Endometrial microvascular endothelial cells (primary cell): ENCODE data around the gene CBLN1. TPM values are rescaled to one million over a fixed set of nuclear protein-coding genes. Genes with fewer than 3 reads are reported as not detected.

ENCODE experiments used
- in situ Hi-C: cut with HindIII; loops from 2 replicates; pipeline ENCODE4 v1.10.0; 2017; ENCODE audit warnings: low sequenced_read_pairs, low pct_unique_long_range_greater_than_20kb; ENCODE audit errors: inconsistent ontology term
- total RNA-seq: library from RNA; depleted of rRNA; stranded (reverse); fragments of >200 nt; gene quantifications from one replicate; pipeline ENCODE4 v1.2.3, GENCODE V29; 2015; ENCODE audit errors: inconsistent ontology term

CBLN1 gene
- total RNA-seq, 1 donor from 2014 or later = not detected

DNA sequence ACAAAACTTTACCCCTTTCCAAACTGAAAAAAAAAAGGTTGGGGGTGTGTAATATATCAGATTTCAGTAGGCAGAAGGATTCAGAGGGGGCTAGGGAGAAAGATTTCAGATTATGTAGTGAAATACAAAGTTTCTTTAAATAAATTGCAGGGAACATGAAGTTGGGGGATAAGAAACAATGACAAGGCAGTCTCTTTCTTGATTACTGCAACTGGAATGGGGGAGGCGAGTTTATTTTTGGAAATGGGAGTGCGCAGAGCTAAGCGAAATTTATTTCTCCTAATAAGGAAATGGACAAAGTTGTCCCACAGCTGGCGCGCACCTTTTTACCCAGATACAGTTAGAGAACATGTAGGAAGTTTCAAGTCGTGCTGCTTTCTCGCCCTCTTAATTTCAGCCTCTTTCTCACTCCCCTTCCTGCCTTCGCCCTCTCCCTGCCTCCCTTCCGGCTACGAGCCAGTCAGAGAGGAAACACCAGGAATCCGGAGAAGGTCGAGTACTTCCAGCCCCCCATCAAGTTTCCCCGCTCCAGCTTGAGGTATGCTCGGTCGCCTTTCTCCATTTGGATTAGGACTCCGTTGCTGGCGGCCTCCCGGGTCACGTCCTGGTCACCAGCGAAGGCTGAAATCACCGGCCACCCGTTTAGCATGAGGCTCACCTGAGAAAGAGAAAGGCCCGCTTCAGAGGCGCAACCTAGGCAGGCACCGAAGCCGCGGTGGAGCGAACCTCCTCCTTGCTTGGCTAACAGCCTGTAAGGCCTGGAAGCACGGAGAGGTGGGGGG, 2.5 kb downstream of the CBLN1 start:
- in situ Hi-C loops = no loop called here

- in situ Hi-C loops = no loop called here
Measured at GRCh38 chr16:49278567-49278827, 3.1 kb downstream of the CBLN1 start.

DNA sequence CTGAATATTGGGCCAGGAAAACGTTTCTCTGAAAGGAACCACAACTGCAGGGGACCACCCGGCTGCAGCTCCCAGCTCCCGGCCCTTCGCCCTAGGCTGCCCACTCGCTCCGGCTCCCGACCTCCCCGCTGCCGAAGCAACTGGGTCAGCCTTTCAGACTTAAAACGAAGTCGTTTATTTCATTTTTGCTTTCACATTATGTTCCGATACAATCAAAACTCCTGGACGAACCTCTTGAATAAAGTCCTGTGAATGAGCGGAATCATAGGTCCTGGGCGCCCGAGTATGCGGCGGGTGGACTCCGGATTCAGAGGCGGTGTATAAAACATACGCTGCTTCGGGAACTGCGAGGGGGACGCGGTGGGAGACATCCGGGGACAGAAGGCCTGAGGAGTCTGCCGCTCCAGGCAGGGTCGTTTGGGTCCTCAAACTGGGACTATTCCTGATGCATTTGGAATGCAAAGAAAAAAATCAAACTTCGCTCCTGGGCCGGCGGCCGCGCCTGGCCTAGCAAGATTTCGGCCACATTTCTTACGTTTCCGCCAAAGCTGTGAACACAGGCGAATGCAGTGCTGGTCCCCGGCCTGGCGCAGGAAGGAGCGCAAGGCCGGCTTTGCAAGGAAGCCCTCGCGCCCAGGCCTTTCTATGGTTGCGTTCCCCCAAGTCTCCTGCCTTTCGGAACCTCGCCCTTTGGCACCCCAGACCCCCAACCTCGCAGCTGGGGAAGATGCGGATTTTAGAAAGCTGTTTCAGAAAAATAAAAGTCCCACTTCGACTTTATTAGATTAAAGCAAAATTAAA, 3.7 kb downstream of the CBLN1 start:
- in situ Hi-C loops = no loop called here

- in situ Hi-C loops = no loop called here
Measured at GRCh38 chr16:49277386-49277742, 4.3 kb downstream of the CBLN1 start.

DNA sequence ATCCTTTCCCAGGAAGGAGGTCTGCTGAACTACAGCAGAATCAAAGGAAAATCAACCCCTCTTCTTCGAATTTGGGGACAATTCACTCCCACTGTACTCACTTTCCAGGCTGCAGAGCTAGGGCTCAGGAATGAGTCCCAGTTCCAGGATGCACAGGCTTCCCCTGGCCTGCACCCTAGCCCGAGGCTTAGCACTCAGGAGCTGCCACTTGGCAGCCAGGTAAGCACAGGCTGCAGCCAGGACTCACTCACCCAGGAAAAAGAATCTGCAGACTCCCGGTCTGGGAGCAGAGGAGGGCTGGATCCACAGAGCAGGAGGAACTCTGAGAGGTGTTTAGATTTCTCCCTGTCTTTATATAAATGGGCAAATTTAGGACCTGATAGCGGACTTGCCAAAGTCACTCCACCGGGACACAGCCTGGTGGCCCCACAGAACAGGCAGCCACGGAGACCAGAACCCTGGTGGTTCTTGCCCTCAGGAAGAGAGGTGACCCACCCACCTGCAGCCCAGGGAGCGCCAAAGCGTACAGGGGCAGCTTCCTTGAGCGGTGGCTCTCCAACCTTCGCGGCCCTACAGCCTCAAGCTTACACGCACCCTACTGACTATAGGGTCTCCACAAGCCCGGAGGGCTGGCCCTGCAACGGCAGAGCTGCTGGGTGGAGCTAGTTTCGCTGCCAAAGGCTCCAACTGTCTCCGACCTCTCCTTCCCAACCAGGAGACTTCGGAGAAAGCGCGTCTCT, 4.8 kb downstream of the CBLN1 start:
- in situ Hi-C loops = no loop called here

DNA sequence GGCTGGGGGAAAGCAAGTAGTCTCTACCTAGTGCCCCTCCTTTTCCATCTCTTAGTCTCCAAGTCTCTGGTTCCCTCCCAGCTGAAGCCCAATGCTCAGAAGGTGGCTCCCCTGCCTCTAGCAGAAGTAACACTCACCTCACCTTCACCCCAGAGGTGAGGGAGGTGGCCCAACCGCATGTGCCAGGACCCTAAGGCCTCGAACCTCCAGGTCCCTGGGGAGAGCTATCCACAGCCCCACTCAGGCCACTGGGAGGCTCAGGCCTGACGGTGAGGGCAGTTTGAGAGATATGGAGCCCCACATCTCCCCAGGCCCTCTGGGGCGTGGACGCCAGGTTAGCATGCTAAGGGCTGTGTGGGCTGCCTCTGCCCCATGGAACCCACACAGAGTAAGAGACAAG, 5.8 kb downstream of the CBLN1 start:
- in situ Hi-C loops = no loop called here

DNA sequence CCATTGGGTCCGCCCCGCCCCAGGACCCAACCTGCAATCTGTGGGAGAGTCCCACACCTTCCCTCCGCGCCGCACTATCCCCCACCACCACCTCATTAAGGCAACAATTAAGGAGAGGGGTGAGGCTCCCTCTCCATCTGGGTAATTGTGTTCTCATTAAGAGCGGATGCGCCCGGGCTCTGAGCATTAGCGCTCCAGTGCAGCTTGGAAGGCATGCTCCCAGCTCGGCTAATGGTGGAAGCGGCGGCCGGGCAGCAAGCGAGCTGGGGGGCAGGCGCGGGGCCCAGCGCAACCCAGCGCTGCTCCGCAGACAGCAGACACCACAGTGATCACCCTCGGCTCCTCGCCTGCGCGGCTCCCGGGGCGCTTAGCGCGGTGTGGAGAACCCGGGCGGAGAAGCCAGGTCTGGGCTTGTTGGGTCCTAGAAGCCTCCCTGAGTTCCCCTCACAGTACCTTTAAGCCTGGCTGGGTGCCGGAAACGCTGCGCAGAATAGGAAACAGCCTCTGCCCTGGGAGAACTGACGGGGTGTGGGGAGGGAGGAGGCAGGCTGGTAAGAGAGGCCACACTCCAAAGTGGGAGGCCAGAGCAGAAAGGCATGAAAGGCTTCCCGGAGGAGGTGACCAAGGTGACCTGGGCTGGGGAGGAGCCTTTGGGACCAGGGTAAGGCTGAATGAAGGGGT, 6.4 kb downstream of the CBLN1 start:
- in situ Hi-C loops = no loop called here

DNA sequence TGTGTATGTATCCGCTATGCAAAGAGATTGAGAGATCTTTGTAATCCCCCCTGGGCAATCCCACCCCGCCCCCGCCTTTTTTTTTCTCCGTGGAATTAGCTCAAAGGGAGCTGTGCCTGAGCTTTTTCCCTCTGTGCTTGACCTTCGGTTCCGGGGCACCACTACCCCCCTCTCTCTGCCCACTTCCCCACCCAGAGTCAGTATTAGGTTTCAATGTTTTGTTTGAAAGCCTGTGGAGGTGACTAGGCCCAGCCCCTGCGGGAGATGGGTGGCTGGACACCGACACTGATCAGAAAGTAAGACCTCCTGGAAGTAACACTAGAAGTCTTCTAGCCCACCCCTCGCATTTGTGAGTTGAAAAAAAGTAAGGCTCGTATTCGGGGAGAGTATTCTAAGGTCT, 7.0 kb downstream of the CBLN1 start:
- in situ Hi-C loops = no loop called here

- in situ Hi-C loops = no loop called here
Measured at GRCh38 chr16:49273771-49274170, 7.9 kb downstream of the CBLN1 start.

DNA sequence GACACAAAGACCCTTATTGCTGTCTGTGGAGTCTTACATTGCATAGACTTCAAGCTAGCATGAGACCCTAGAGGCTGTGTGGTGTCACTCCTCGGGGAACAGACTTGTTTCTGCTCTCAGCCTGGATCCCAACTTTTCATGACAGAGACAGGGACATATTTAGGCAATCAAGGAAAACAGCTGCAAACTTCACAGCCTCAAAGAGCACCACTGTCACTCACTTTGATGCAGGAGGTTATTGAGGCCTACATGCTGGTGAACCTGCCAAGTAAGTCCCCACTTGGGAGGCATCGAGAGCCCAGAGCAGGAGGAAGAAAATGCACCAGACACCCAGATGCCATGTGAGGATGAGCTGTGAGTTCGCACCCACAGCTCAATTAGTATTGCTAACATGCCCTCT, 10.3 kb downstream of the CBLN1 start:
- in situ Hi-C loops = no loop called here

GRCh38 chr16:49269201-49269600, 12.4 kb downstream of the CBLN1 start:
- in situ Hi-C loops = no loop called here

DNA sequence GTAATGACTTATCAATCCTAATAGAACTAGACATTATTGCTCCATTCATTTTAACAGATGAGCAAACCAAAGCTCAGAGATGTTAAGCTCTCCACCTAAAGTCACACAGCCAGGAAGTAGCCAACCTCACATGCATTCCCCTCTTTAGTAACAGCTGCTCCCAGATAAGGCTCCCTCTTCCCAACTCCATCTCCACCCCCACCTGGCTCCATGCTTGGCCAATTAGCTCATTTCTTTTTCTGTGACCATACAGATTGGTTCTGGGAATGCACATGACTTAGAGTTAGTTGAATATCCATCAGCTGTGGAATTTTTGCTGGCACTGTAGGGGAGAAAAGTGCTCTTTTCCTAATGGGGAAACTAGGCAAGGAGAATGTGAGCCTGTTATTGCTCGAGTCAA, 13.0 kb downstream of the CBLN1 start:
- in situ Hi-C loops = no loop called here

DNA sequence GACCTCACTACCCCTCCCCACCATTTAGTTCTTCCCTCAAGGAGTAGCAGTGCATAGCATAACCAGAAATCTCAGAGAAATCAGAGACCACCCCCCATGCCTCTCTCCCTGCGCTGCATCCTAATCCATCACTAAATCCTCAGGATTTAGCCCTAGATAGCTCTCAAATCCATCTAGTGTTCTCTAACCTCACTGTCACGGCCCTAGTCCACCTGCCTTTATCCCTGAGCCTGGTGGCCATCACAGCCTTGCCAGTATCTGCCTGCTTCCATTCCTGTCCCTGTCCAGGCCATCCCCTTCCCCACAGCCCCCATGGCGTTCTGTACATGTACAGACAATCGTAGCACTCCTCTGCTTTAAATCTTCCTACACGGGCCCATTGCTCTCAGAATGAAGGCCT, 19.1 kb downstream of the CBLN1 start:
- in situ Hi-C loops = no loop called here

GRCh38 chr16:49261930-49262329, 19.7 kb downstream of the CBLN1 start:
- in situ Hi-C loops = no loop called here

DNA sequence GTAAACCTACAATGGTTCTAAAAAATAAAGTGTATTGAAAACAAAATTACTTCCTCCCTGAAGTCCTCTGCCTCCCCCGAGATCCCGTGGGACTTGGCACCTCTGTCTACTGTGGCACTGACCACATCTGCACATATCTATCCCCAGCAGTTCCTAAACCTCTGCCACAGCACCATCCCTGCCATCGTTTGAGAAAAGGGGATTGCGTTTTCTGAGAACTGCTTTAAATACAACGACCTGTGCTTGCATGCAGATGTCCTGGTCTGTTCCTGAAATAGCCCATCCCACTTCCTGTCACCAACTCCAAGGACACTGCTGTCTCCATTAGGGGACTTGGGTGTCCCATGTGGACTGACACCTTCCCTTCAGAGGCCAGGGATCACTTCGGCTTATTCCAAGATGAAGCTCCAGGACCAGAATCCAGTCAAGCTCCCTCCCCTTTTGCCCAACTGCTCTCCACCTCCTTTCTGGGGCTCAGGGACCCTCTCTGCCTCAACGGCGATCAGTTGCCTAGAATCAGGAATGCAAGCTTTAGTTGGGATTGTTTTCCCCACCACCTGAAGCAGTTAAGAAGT, 20.6 kb downstream of the CBLN1 start:
- in situ Hi-C loops = no loop called here

- in situ Hi-C loops = no loop called here
Measured at GRCh38 chr16:49260253-49260652, 21.4 kb downstream of the CBLN1 start.

GRCh38 chr16:49259330-49259729, 22.3 kb downstream of the CBLN1 start:
- in situ Hi-C loops = no loop called here

GRCh38 chr16:49250689-49251088, 30.9 kb downstream of the CBLN1 start:
- in situ Hi-C loops = no loop called here

- in situ Hi-C loops = no loop called here
Measured at GRCh38 chr16:49248227-49248626, 33.4 kb downstream of the CBLN1 start.
